ENCODE measurements around the gene CEP83.

CEP83 gene

GRCh38 chr12:94309373-94309772 lies 150.3 kb downstream of the CEP83 start:
- no peaks in the 10 kb centered on the region for H3K79me1 ChIP-seq (ENCODE audit: low read depth, low read length)
- no peak overlapping the region for H2BK120ac ChIP-seq (ENCODE audit: low read depth, low read length)
- H2BK5ac ChIP-seq (ENCODE audit: low read length): no peak overlapping the region
- no peak overlapping the region for H4K91ac ChIP-seq (ENCODE audit: low read depth, low read length, poor library complexity)
- no peak overlapping the region for H3K23ac ChIP-seq (ENCODE audit: low read depth, low read length, poor library complexity)
- no peak overlapping the region for H3K4ac ChIP-seq (ENCODE audit: low read length)
- H3K36me3 ChIP-seq (replicated peaks in 1 of 2; ENCODE audit: control insufficient read depth in 2 of 2, insufficient read depth in 2 of 2, low read length in 2 of 2): peaks cover 5 to 87% of the 10 kb centered on the region in 2 donors
- no peak overlapping the region for H3K9ac ChIP-seq (ENCODE audit: low read depth, low read length, poor library complexity)
- no peak overlapping the region for H2AK5ac ChIP-seq (ENCODE audit: low read depth, low read length)
- no peaks in the 10 kb centered on the region for H3K27me3 ChIP-seq (ENCODE audit: control insufficient read depth in 3 of 3, insufficient read depth in 3 of 3, low read depth in 1 of 3, low read length in 3 of 3)
- no peak overlapping the region for H3K18ac ChIP-seq (ENCODE audit: low read length)
- H2BK15ac ChIP-seq (ENCODE audit: low read length): no peak overlapping the region
- no peak overlapping the region for H3K27ac ChIP-seq (replicated peaks; ENCODE audit: low read length)
- no peak overlapping the region for H3K14ac ChIP-seq (ENCODE audit: low read length)
- H3K9me3 ChIP-seq (replicated peaks in 1 of 2; ENCODE audit: control insufficient read depth in 2 of 2, insufficient read depth in 1 of 2, low read depth in 1 of 2, low read length in 2 of 2): no peaks in the 10 kb centered on the region
- no peak for DNase-seq (ENCODE audit: low spot score)
- H3K4me2 ChIP-seq (ENCODE audit: insufficient read depth, low read length, poor library complexity, severe bottlenecking): no peak overlapping the region
- WGBS, 2 donors (ENCODE audit: extremely low coverage in 2 of 2, insufficient read length in 2 of 2, insufficient replicate concordance in 1 of 2): no CpG with 5 or more reads among the region's 5 CpGs
- no peak overlapping the region for H4K8ac ChIP-seq (ENCODE audit: low read depth, low read length)
- no peak overlapping the region for H2AFZ ChIP-seq (ENCODE audit: low read length)
- H2BK12ac ChIP-seq (ENCODE audit: low read length): no peak overlapping the region
- no peak overlapping the region for H3K4me3 ChIP-seq (ENCODE audit: low read length in 2 of 2)
- peaks cover 0 to 8% of the 10 kb centered on the region in 2 donors for H3K4me1 ChIP-seq (ENCODE audit: control insufficient read depth in 2 of 2, insufficient read depth in 1 of 2, low read depth in 1 of 2, low read length in 2 of 2)

GRCh38 chr12:94308612-94309011 lies 151.1 kb downstream of the CEP83 start:
- Histone ChIP-seq H2BK5ac (ENCODE audit: low read length) (no peak overlapping the region), H3K4me3 (ENCODE audit: low read length in 2 of 2) (no peak overlapping the region), H3K9me3 (replicated peaks in 1 of 2; ENCODE audit: control insufficient read depth in 2 of 2, insufficient read depth in 1 of 2, low read depth in 1 of 2, low read length in 2 of 2) (no peaks in the 10 kb centered on the region), H2BK15ac (ENCODE audit: low read length) (no peak overlapping the region), H2BK120ac (ENCODE audit: low read depth, low read length) (no peak overlapping the region), H2BK12ac (ENCODE audit: low read length) (no peak overlapping the region), H3K27ac (replicated peaks; ENCODE audit: low read length) (no peak overlapping the region), H3K9ac (ENCODE audit: low read depth, low read length, poor library complexity) (no peak overlapping the region), H3K18ac (ENCODE audit: low read length) (no peak overlapping the region), H3K4me2 (ENCODE audit: insufficient read depth, low read length, poor library complexity, severe bottlenecking) (no peak overlapping the region), H3K79me1 (ENCODE audit: low read depth, low read length) (no peaks in the 10 kb centered on the region), H3K4ac (ENCODE audit: low read length) (no peak overlapping the region), H2AFZ (ENCODE audit: low read length) (no peak overlapping the region), H2AK5ac (ENCODE audit: low read depth, low read length) (no peak overlapping the region), H4K91ac (ENCODE audit: low read depth, low read length, poor library complexity) (no peak overlapping the region), H4K8ac (ENCODE audit: low read depth, low read length) (no peak overlapping the region), H3K27me3 (ENCODE audit: control insufficient read depth in 3 of 3, insufficient read depth in 3 of 3, low read depth in 1 of 3, low read length in 3 of 3) (no peaks in the 10 kb centered on the region), H3K14ac (ENCODE audit: low read length) (no peak overlapping the region), H3K23ac (ENCODE audit: low read depth, low read length, poor library complexity) (no peak overlapping the region), H3K4me1 (ENCODE audit: control insufficient read depth in 2 of 2, insufficient read depth in 1 of 2, low read depth in 1 of 2, low read length in 2 of 2) (peaks cover 0 to 8% of the 10 kb centered on the region in 2 donors), H3K36me3 (replicated peaks in 1 of 2; ENCODE audit: control insufficient read depth in 2 of 2, insufficient read depth in 2 of 2, low read length in 2 of 2) (peaks cover 5 to 95% of the 10 kb centered on the region in 2 donors)
- WGBS, 2 donors (ENCODE audit: extremely low coverage in 2 of 2, insufficient read length in 2 of 2, insufficient replicate concordance in 1 of 2): no CpG with 5 or more reads among the region's 2 CpGs
- no peak for DNase-seq (ENCODE audit: low spot score)

- Histone ChIP-seq H3K9me3 (replicated peaks in 1 of 2; ENCODE audit: control insufficient read depth in 2 of 2, insufficient read depth in 1 of 2, low read depth in 1 of 2, low read length in 2 of 2) (no peaks in the 10 kb centered on the region), H3K18ac (ENCODE audit: low read length) (no peak overlapping the region), H4K8ac (ENCODE audit: low read depth, low read length) (no peak overlapping the region), H2BK12ac (ENCODE audit: low read length) (no peak overlapping the region), H4K91ac (ENCODE audit: low read depth, low read length, poor library complexity) (no peak overlapping the region), H3K36me3 (replicated peaks in 1 of 2; ENCODE audit: control insufficient read depth in 2 of 2, insufficient read depth in 2 of 2, low read length in 2 of 2) (peaks cover 3 to 84% of the 10 kb centered on the region in 2 donors), H2AFZ (ENCODE audit: low read length) (no peak overlapping the region), H3K4ac (ENCODE audit: low read length) (no peak overlapping the region), H2BK120ac (ENCODE audit: low read depth, low read length) (no peak overlapping the region), H3K27ac (replicated peaks; ENCODE audit: low read length) (no peak overlapping the region), H2BK5ac (ENCODE audit: low read length) (no peak overlapping the region), H3K4me1 (ENCODE audit: control insufficient read depth in 2 of 2, insufficient read depth in 1 of 2, low read depth in 1 of 2, low read length in 2 of 2) (peaks cover 0 to 8% of the 10 kb centered on the region in 2 donors), H2BK15ac (ENCODE audit: low read length) (no peak overlapping the region), H3K4me3 (ENCODE audit: low read length in 2 of 2) (no peak overlapping the region), H3K79me1 (ENCODE audit: low read depth, low read length) (no peaks in the 10 kb centered on the region), H3K4me2 (ENCODE audit: insufficient read depth, low read length, poor library complexity, severe bottlenecking) (no peak overlapping the region), H3K23ac (ENCODE audit: low read depth, low read length, poor library complexity) (no peak overlapping the region), H3K9ac (ENCODE audit: low read depth, low read length, poor library complexity) (no peak overlapping the region), H3K27me3 (ENCODE audit: control insufficient read depth in 3 of 3, insufficient read depth in 3 of 3, low read depth in 1 of 3, low read length in 3 of 3) (no peaks in the 10 kb centered on the region), H2AK5ac (ENCODE audit: low read depth, low read length) (no peak overlapping the region), H3K14ac (ENCODE audit: low read length) (no peak overlapping the region)
- DNase-seq (ENCODE audit: low spot score): no peak
- no CpG with 5 or more reads among the region's 9 CpGs for WGBS, 2 donors (ENCODE audit: extremely low coverage in 2 of 2, insufficient read length in 2 of 2, insufficient replicate concordance in 1 of 2)
Measured at GRCh38 chr12:94305130-94305957, 154.3 kb downstream of the CEP83 start.

DNA sequence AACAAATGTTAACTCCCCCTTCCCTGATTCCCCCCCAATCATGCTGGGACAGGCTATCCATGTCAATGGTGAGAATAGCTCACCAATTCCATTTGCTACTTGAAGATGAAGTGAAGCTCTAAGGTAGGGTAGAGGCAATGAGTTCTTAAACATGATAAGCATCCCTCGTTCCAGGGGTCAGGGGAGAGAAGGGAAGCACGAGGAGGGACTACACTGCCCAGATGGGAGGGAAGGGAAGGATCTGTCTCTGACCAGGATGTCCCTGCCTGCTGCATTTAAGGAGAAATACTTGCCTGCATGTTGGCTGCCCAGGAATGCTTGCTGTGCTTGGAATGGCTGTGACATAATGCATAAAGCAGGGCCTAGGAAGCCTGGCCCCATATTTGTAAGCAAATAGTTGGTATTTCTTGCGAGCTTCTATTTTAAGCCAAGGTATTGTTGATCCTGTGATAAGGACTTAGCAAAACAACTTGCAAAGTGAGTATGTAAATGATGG lies 155.1 kb downstream of the CEP83 start:
- no peak overlapping the region for H2BK15ac ChIP-seq (ENCODE audit: low read length)
- no peak for DNase-seq (ENCODE audit: low spot score)
- H2BK120ac ChIP-seq (ENCODE audit: low read depth, low read length): no peak overlapping the region
- no peak overlapping the region for H2AFZ ChIP-seq (ENCODE audit: low read length)
- H4K8ac ChIP-seq (ENCODE audit: low read depth, low read length): no peak overlapping the region
- no peak overlapping the region for H3K27ac ChIP-seq (replicated peaks; ENCODE audit: low read length)
- peaks cover 0 to 8% of the 10 kb centered on the region in 2 donors for H3K4me1 ChIP-seq (ENCODE audit: control insufficient read depth in 2 of 2, insufficient read depth in 1 of 2, low read depth in 1 of 2, low read length in 2 of 2)
- H3K4ac ChIP-seq (ENCODE audit: low read length): no peak overlapping the region
- no peak overlapping the region for H2BK5ac ChIP-seq (ENCODE audit: low read length)
- H3K9ac ChIP-seq (ENCODE audit: low read depth, low read length, poor library complexity): no peak overlapping the region
- peaks cover 7 to 85% of the 10 kb centered on the region in 2 donors for H3K36me3 ChIP-seq (replicated peaks in 1 of 2; ENCODE audit: control insufficient read depth in 2 of 2, insufficient read depth in 2 of 2, low read length in 2 of 2)
- WGBS, 2 donors (ENCODE audit: extremely low coverage in 2 of 2, insufficient read length in 2 of 2, insufficient replicate concordance in 1 of 2): no CpG with 5 or more reads among the region's 3 CpGs
- no peaks in the 10 kb centered on the region for H3K9me3 ChIP-seq (replicated peaks in 1 of 2; ENCODE audit: control insufficient read depth in 2 of 2, insufficient read depth in 1 of 2, low read depth in 1 of 2, low read length in 2 of 2)
- H3K4me3 ChIP-seq (ENCODE audit: low read length in 2 of 2): no peak overlapping the region
- H3K27me3 ChIP-seq (ENCODE audit: control insufficient read depth in 3 of 3, insufficient read depth in 3 of 3, low read depth in 1 of 3, low read length in 3 of 3): no peaks in the 10 kb centered on the region
- H3K14ac ChIP-seq (ENCODE audit: low read length): no peak overlapping the region
- H4K91ac ChIP-seq (ENCODE audit: low read depth, low read length, poor library complexity): no peak overlapping the region
- H2BK12ac ChIP-seq (ENCODE audit: low read length): no peak overlapping the region
- H3K18ac ChIP-seq (ENCODE audit: low read length): no peak overlapping the region
- H3K23ac ChIP-seq (ENCODE audit: low read depth, low read length, poor library complexity): no peak overlapping the region
- H3K79me1 ChIP-seq (ENCODE audit: low read depth, low read length): no peaks in the 10 kb centered on the region
- no peak overlapping the region for H2AK5ac ChIP-seq (ENCODE audit: low read depth, low read length)
- no peak overlapping the region for H3K4me2 ChIP-seq (ENCODE audit: insufficient read depth, low read length, poor library complexity, severe bottlenecking)
